Germinal center (tissue), 1 donor: ENCODE data around the gene TRPM4.

ENCODE experiments used
- DNase-seq: peaks from one replicate; pipeline ENCODE4 v3.0.0; 2012; ENCODE audit warnings: mixed read lengths, low spot score

Gene TRPM4

GRCh38 chr19:49231804-49232203, 74.2 kb downstream of the TRPM4 start:
- DNase-seq: no peak

GRCh38 chr19:49233163-49233562, 75.6 kb downstream of the TRPM4 start:
- no peak for DNase-seq

GRCh38 chr19:49241769-49242168, 84.2 kb downstream of the TRPM4 start:
- DNase-seq: no peak

- no peak for DNase-seq
Measured at GRCh38 chr19:49243129-49243528, 85.5 kb downstream of the TRPM4 start.

GRCh38 chr19:49243726-49244125, 86.1 kb downstream of the TRPM4 start:
- no peak for DNase-seq

- no peak for DNase-seq
Measured at GRCh38 chr19:49244256-49244655, 86.7 kb downstream of the TRPM4 start.

GRCh38 chr19:49247676-49248075, 90.1 kb downstream of the TRPM4 start:
- DNase-seq: no peak

GRCh38 chr19:49249933-49250332, 92.3 kb downstream of the TRPM4 start:
- DNase-seq: no peak

GRCh38 chr19:49255674-49256073, 98.1 kb downstream of the TRPM4 start:
- DNase-seq: no peak

- no peak for DNase-seq
Measured at GRCh38 chr19:49256691-49257090, 99.1 kb downstream of the TRPM4 start.
